SK-N-SH (cell line): ENCODE measurements around the gene GSG1L. TPM values are rescaled to one million over a fixed set of nuclear protein-coding genes. Genes with fewer than 3 reads are reported as not detected.
A peak's percentile ranks its signal among the peaks of the same experiment; 100 is the strongest.
"Not testable (repeated sequence)": the region's sequence is repeated elsewhere in the genome, so short reads cannot be mapped to it uniquely, and the experiment has no call there.

ENCODE experiments used
- CTCF ChIA-PET: fragments of 300-600, 350-600 bp; formaldehyde crosslinking; extraction: SDS; loops from one replicate; lab custom pipeline; 2021; lab: Yijun Ruan, JAX
- POLR2A ChIA-PET: fragments of 350-600 bp; sonication (Branson Sonifier 250); formaldehyde crosslinking; extraction: SDS; loops from one replicate; lab custom pipeline; 2020; ENCODE audit warnings: antibody characterized with exemption, inconsistent platforms; lab: Yijun Ruan, JAX
- DNase-seq: peaks from one replicate; pipeline ENCODE4 v3.0.0; 2012
- H2AFZ ChIP-seq: fragments of 200-600 bp; sonication (generic); 2 replicates; pipeline ENCODE4 v1.8.1; 2016; ENCODE audit warnings: antibody characterized with exemption, mild to moderate bottlenecking, low read depth
- H3F3A ChIP-seq: fragments of 200-600 bp; sonication (generic); replicated peaks from 2 replicates; pipeline ENCODE3; 2016; ENCODE audit warnings: antibody characterized with exemption, mild to moderate bottlenecking; ENCODE audit not compliant: insufficient read depth
- H3K27ac ChIP-seq, 2 experiments: fragments of 200-500 bp in 1 of 2; fragments of 200-600 bp in 1 of 2; sonication (Bioruptor generic) in 1 of 2; sonication (generic), shearing (Covaris generic) in 1 of 2; 2 replicates each; pipeline versions ENCODE4 v1.5.1 to v1.6.1; 2014 to 2016; ENCODE audit warnings: low read depth in 2 of 2, inconsistent platforms in 1 of 2, low read length in 1 of 2, mild to moderate bottlenecking in 1 of 2, mixed read lengths in 1 of 2
- H3K27me3 ChIP-seq: fragments of 200-600 bp; sonication (generic), shearing (Covaris generic); 2 replicates; pipeline ENCODE4 v1.6.1; 2016; ENCODE audit warnings: mixed run types; ENCODE audit not compliant: insufficient read depth
- H3K36me3 ChIP-seq, 2 experiments: fragments of 200-500 bp in 1 of 2; fragments of 200-600 bp in 1 of 2; sonication (Bioruptor generic) in 1 of 2; sonication (generic) in 1 of 2; replicated peaks in 1 of 2; 2 replicates each; pipeline versions ENCODE3 to v1.5.1; 2014 to 2016; ENCODE audit warnings: low read length in 1 of 2, mild to moderate bottlenecking in 1 of 2; ENCODE audit not compliant: insufficient read depth in 2 of 2, control insufficient read depth in 1 of 2
- H3K4me1 ChIP-seq, 2 experiments: fragments of 200-500 bp in 1 of 2; fragments of 200-600 bp in 1 of 2; sonication (Bioruptor generic) in 1 of 2; sonication (generic), shearing (Covaris generic) in 1 of 2; 2 replicates each; pipeline versions ENCODE4 v1.5.1 to v1.6.1; 2014 to 2016; ENCODE audit warnings: low read depth in 1 of 2, low read length in 1 of 2, mixed run types in 1 of 2; ENCODE audit not compliant: insufficient read depth in 2 of 2, control insufficient read depth in 1 of 2
- H3K4me2 ChIP-seq: fragments of 200-600 bp; sonication (generic), shearing (Covaris generic); 2 replicates; pipeline ENCODE4 v1.6.1; 2017; ENCODE audit warnings: mixed run types
- H3K4me3 ChIP-seq, 2 experiments: fragments of 200-500 bp in 1 of 2; fragments of 200-600 bp in 1 of 2; sonication (Bioruptor generic) in 1 of 2; sonication (generic), shearing (Covaris generic) in 1 of 2; 2 replicates each; pipeline versions ENCODE4 v1.5.1 to v1.8.1; 2014 to 2016; ENCODE audit warnings: low read depth in 2 of 2, inconsistent platforms in 1 of 2, low read length in 1 of 2, mild to moderate bottlenecking in 1 of 2, mixed read lengths in 1 of 2, moderate library complexity in 1 of 2
- H3K79me2 ChIP-seq: fragments of 200-600 bp; sonication (generic); 2 replicates; pipeline ENCODE4 v1.8.1; 2017; ENCODE audit warnings: mild to moderate bottlenecking; ENCODE audit not compliant: insufficient read depth
- H3K9ac ChIP-seq: fragments of 200-600 bp; sonication (generic); 2 replicates; pipeline ENCODE4 v1.6.1; 2017; ENCODE audit warnings: mixed run types
- H3K9me2 ChIP-seq: fragments of 200-600 bp; sonication (generic); 2 replicates; pipeline ENCODE4 v1.6.1; 2017; ENCODE audit warnings: mixed run types
- H3K9me3 ChIP-seq: fragments of 200-600 bp; sonication (generic); 2 replicates; pipeline ENCODE4 v1.6.1; 2017; ENCODE audit warnings: mixed run types, mild to moderate bottlenecking, moderate library complexity
- H4K20me1 ChIP-seq: fragments of 200-600 bp; sonication (generic); 2 replicates; pipeline ENCODE4 v1.6.1; 2017; ENCODE audit warnings: mild to moderate bottlenecking, mixed run types; ENCODE audit not compliant: insufficient read depth
- CHD2 ChIP-seq: fragments of 150-350 bp; IDR thresholded peaks from 2 replicates; pipeline ENCODE4 v1.6.1; 2018; ENCODE audit warnings: low read length; ENCODE audit not compliant: partially characterized antibody
- EP300 ChIP-seq, 2 experiments: IDR thresholded peaks; 2 replicates each; pipeline versions ENCODE4 v1.4.0 to v1.6.1; 2012; ENCODE audit warnings: borderline replicate concordance in 1 of 2, low read depth in 1 of 2, low read length in 1 of 2
- FOXM1 ChIP-seq: IDR thresholded peaks from 2 replicates; pipeline ENCODE4 v1.4.0; 2012; ENCODE audit warnings: low read depth, mild to moderate bottlenecking
- PBX3 ChIP-seq: IDR thresholded peaks from 2 replicates; pipeline ENCODE4; 2012
- POLR2AphosphoS5 ChIP-seq: IDR thresholded peaks from 2 replicates; pipeline ENCODE4 v1.6.1; 2012; ENCODE audit warnings: low read depth, low read length
- RAD21 ChIP-seq: IDR thresholded peaks from 2 replicates; pipeline ENCODE4 v1.6.1; 2012; ENCODE audit warnings: mild to moderate bottlenecking, low read length
- RFX5 ChIP-seq: IDR thresholded peaks from 2 replicates; pipeline ENCODE4 v1.6.1; 2012; ENCODE audit warnings: mild to moderate bottlenecking, improper control_type of control experiment, low read length
- SIN3A ChIP-seq: IDR thresholded peaks from 2 replicates; pipeline ENCODE4 v1.6.1; 2012; ENCODE audit warnings: low read depth, mild to moderate bottlenecking, low read length, moderate library complexity, borderline replicate concordance
- SMC3 ChIP-seq: IDR thresholded peaks from 2 replicates; pipeline ENCODE4 v1.6.1; 2012; ENCODE audit warnings: low read depth, low read length, improper control_type of control experiment
- TCF12 ChIP-seq: IDR thresholded peaks from 2 replicates; pipeline ENCODE4 v1.4.0; 2012
- TEAD4 ChIP-seq: IDR thresholded peaks from 2 replicates; pipeline ENCODE4 v1.4.0; 2012; ENCODE audit warnings: mild to moderate bottlenecking, borderline replicate concordance; ENCODE audit not compliant: insufficient read depth
- WGBS: methylation state at CpG from one replicate; pipeline ENCODE4 v1.1.6; 2017; ENCODE audit warnings: low lambda C conversion rate; 5-methylcytosine and 5-hydroxymethylcytosine counted together
- polyA plus RNA-seq, 3 experiments: library from polyadenylated mRNA; depleted of rRNA; stranded (reverse); fragments of >200 nt; gene quantifications; 2 replicates each; pipeline ENCODE4 v1.2.3, GENCODE V29; 2012
- TF ChIP-seq, protein P1 (sequence below): IDR thresholded peaks from 2 replicates; pipeline ENCODE4 v1.4.0; 2012; ENCODE audit warnings: low read depth
- TF ChIP-seq, protein P2 (sequence below): IDR thresholded peaks from 2 replicates; pipeline ENCODE4 v1.4.0; 2012; ENCODE audit warnings: low read depth, borderline replicate concordance

The GSG1L gene
- polyA plus RNA-seq, 1 of the 3 experiments (the other 2 are of a cell fraction), result not detected

DNA sequence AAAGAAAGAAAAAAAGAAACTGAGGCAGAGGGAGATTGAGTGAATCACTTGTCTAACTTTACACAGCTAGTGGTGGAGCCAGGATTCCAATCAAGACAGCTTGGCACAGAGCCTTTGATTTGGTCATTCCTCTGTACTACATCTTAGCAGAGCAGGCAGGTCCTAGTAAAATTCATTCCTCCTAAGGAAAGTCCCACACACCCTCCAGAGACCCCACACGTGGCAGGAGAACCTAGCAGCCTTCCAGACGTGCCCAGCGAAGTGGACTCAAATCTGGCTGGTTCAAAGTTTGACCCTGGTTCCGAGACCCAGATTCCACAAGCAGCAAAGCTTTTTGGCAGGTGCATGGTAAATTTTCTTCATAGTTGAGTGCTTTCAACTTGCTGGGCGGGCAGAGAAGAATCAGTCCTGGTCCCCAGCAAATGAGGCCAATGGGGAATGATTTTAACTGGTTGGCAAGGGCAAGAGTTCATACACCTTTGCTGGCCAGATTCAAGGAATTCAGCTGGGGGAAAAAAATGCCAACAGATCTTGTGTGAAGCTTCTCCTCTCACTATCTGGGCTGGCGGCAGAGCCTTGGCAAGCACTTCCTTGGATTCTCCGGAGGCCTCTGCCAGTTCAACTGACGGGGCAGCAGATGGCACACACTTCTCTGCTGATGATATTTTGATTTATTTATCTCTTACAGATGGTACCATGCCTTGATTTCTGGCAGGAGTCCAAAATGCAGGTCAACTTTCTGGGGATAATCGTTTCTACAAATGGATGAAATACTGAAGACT lies 82.4 kb downstream of the GSG1L start:
- peak; percentile 7; the same call in 1 of the 2 replicates for TF ChIP-seq SMC3
- TF ChIP-seq RAD21, result peak; percentile 42
- TF ChIP-seq FOXM1, result no peak
- Histone ChIP-seq H3K27ac (no peak overlapping the region), H3K4me1 (peaks cover 0 to 5% of the 10 kb centered on the region in 2 experiments; a peak in 1 of 4 replicates), H3K79me2 (no peaks in the 10 kb centered on the region), H3K4me3 (no peak overlapping the region), H3K9me3 (no peaks in the 10 kb centered on the region), H4K20me1 (no peaks in the 10 kb centered on the region), H3K27me3 (no peaks in the 10 kb centered on the region), H3K36me3 (no peaks in the 10 kb centered on the region), H3F3A (no peaks in the 10 kb centered on the region), H3K9ac (no peak overlapping the region), H3K9me2 (no peaks in the 10 kb centered on the region), H3K4me2 (no peak overlapping the region), H2AFZ (no peak overlapping the region)
- ChIA-PET POLR2A (no interaction called here), CTCF (interaction anchor here (0.8 to 5.7 kb wide), 3 partner anchors 9 to 89 kb away, joined by 3 to 36 read pairs (median 20); no protein-coding TSS in a partner anchor)
- DNase-seq, result peak; percentile 40
- WGBS, result 10% methylated on average over 9 of the region's 9 CpGs

DNA sequence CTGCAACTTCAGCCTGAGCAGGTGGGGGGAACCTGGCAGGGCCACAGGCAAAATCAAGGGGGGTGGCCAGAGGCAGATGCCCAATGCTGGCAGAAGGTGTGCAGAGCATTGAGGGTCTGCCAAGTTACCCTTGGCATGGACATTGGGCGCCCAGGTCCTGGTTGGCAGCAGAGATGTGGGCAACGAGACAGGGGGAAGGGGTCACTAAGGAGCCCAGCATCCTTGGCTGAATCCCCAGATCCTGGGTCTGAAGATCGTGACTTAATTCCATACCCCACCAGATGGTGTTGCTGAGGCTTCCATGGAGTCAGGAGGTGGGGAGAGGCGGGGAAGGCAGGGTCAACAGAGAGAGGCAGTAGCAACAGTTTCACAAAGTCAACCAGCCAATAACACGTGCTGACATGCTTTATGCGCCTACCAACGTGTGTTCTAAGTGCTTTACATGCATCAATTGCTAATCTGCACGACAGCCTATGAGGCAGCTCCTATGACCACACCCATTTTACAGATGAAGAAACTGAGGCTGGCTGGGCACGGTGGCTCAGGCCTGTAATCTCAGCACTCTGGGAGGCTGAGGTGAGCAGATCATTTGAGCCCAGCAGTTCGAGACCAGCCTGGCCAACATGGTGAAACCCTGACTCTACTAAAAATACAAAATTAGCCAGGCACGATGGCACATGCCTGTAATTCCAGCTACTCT lies 83.3 kb downstream of the GSG1L start:
- no peaks in the 10 kb centered on the region for H3K79me2 ChIP-seq
- H3K4me1 ChIP-seq, result peaks cover 0 to 5% of the 10 kb centered on the region in 2 experiments; a peak in 1 of 4 replicates
- 35% methylated on average over 10 of the region's 11 CpGs for WGBS
- H3K4me2 ChIP-seq, result no peak overlapping the region
- H2AFZ ChIP-seq, result no peak overlapping the region
- H3K9me3 ChIP-seq, result no peaks in the 10 kb centered on the region
- CTCF ChIA-PET, result interaction anchor here (1.4 to 5.7 kb wide), 4 partner anchors 8 to 91 kb away, joined by 3 to 36 read pairs (median 20); no protein-coding TSS in a partner anchor
- no peak overlapping the region for H3K4me3 ChIP-seq
- H3K36me3 ChIP-seq, result no peaks in the 10 kb centered on the region
- no peak overlapping the region for H3K9ac ChIP-seq
- no peaks in the 10 kb centered on the region for H3K9me2 ChIP-seq
- H3F3A ChIP-seq, result no peaks in the 10 kb centered on the region
- no peaks in the 10 kb centered on the region for H4K20me1 ChIP-seq
- POLR2A ChIA-PET, result no interaction called here
- no peaks in the 10 kb centered on the region for H3K27me3 ChIP-seq
- no peak for DNase-seq
- no peak for TF ChIP-seq TEAD4
- TF ChIP-seq SIN3A, result no peak
- TF ChIP-seq POLR2AphosphoS5, result no peak
- TF ChIP-seq RFX5, result no peak
- TF ChIP-seq, protein P1, sequence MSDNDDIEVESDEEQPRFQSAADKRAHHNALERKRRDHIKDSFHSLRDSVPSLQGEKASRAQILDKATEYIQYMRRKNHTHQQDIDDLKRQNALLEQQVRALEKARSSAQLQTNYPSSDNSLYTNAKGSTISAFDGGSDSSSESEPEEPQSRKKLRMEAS, result no peak
- no peak for TF ChIP-seq CHD2
- no peak for TF ChIP-seq EP300 (IDR thresholded peaks at IDR 0.05; ENCODE audit: borderline replicate concordance in 1 of 2, low read depth in 1 of 2, low read length in 1 of 2)
- TF ChIP-seq PBX3, result no peak
- no peak for TF ChIP-seq SMC3
- TF ChIP-seq, protein P2, sequence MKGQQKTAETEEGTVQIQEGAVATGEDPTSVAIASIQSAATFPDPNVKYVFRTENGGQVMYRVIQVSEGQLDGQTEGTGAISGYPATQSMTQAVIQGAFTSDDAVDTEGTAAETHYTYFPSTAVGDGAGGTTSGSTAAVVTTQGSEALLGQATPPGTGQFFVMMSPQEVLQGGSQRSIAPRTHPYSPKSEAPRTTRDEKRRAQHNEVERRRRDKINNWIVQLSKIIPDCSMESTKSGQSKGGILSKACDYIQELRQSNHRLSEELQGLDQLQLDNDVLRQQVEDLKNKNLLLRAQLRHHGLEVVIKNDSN, result no peak
- no peak for TF ChIP-seq TCF12
- H3K27ac ChIP-seq, result no peak overlapping the region

DNA sequence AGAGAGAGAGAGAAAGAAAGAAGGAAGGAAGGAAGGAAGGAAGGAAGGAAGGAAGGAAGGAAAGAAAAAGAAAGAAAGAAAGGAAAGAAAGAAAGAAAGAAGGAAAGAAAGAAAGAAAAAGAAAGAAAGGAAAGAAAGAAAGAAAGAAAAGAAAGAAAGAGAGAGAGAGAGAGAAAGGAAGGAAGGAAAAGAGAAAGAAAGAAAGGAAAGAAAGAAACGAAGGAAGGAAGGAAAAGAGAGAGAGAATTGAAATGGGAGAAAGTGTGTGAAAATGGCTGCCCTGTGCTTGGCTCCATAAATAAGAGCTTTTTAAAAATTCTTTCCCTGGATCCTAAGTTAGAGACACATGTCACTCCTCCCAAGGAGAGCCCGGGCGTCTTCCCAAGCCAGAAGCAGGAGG lies 83.8 kb downstream of the GSG1L start:
- H3K9me2 ChIP-seq, H3K4me2 ChIP-seq, H3K4me1 ChIP-seq: not testable (repeated sequence)

More for the DNA sequence above, 83.8 kb downstream of the GSG1L start:
- H3K4me3 ChIP-seq, H4K20me1 ChIP-seq, H3K36me3 ChIP-seq, H3F3A ChIP-seq, H2AFZ ChIP-seq, DNase-seq, H3K27ac ChIP-seq, H3K79me2 ChIP-seq, POLR2A ChIA-PET, H3K27me3 ChIP-seq, H3K9me3 ChIP-seq, H3K9ac ChIP-seq: not testable (repeated sequence)
- CTCF ChIA-PET, result interaction anchor here (1.4 to 2.9 kb wide), 2 partner anchors 89 to 91 kb away, joined by 3 to 21 read pairs; no protein-coding TSS in a partner anchor
- WGBS, result 16% methylated on average over 3 of the region's 3 CpGs
